HUES6 (cell line): Measurements from ENCODE around the gene TTC34.

ENCODE experiments used
- H3K27ac ChIP-seq: 2 replicates; pipeline ENCODE4 v1.7.0; 2013; ENCODE audit warnings: low read depth, mild to moderate bottlenecking, low read length, inconsistent platforms
- H3K27me3 ChIP-seq: 2 replicates; pipeline ENCODE4 v1.6.1; 2013; ENCODE audit warnings: low read length; ENCODE audit not compliant: control insufficient read depth, insufficient read depth
- H3K36me3 ChIP-seq: 2 replicates; pipeline ENCODE4 v1.6.1; 2013; ENCODE audit warnings: low read length; ENCODE audit not compliant: control insufficient read depth, insufficient read depth
- H3K4me1 ChIP-seq: 2 replicates; pipeline ENCODE4 v1.6.1; 2013; ENCODE audit warnings: low read length; ENCODE audit not compliant: control insufficient read depth, insufficient read depth
- H3K4me3 ChIP-seq: 2 replicates; pipeline ENCODE4 v1.5.1; 2013; ENCODE audit warnings: low read depth, low read length
- H3K9ac ChIP-seq: one replicate; pipeline ENCODE4 v1.6.1; 2013; ENCODE audit warnings: mild to moderate bottlenecking, low read length
- H3K9me3 ChIP-seq: 2 replicates; pipeline ENCODE4 v1.6.1; 2013; ENCODE audit warnings: low read depth, low read length; ENCODE audit not compliant: control insufficient read depth, insufficient read depth

TTC34 gene

DNA sequence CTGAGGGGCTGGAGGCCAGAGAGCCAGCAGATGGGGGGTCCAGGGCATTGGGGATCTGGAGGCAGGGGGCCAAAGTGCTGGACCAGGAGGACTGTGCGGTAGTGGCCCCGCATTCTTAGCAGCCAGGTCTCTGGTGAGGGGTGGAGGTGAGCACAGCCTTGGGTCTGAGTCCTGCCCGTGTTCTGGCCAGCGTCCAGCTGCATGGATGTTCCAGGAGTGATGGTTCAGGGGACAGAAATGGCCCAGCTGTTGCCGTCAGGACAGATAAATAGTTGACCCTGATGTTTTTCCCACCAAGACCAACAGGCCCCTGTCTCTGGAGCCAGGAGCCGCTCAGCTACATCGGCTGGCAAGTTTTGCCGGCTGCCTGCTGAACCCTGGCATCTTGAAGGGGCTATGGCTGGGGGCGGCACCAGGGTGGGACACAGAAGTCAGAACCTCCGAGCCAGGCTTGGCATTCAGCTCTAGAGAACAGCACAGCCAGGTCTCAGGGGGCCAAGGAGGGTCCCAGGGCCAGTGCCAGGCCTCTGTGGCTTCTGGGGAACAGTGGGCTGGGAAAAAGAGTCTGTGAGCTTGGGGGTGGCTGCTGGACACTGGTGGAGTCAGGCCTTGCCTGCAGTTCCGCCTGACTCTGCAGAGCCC is 19.4 kb upstream of the TTC34 start:
- H3K9ac ChIP-seq = no peak overlapping the region
- no peak overlapping the region for H3K4me3 ChIP-seq
- peaks cover 28% of the 10 kb centered on the region; the same call in 1 of the 2 replicates for H3K9me3 ChIP-seq
- H3K36me3 ChIP-seq = no peaks in the 10 kb centered on the region
- no peaks in the 10 kb centered on the region; the same call in 1 of the 2 replicates for H3K4me1 ChIP-seq
- peaks cover 6% of the 10 kb centered on the region; the same call in 1 of the 2 replicates for H3K27me3 ChIP-seq
- H3K27ac ChIP-seq = no peak overlapping the region

DNA sequence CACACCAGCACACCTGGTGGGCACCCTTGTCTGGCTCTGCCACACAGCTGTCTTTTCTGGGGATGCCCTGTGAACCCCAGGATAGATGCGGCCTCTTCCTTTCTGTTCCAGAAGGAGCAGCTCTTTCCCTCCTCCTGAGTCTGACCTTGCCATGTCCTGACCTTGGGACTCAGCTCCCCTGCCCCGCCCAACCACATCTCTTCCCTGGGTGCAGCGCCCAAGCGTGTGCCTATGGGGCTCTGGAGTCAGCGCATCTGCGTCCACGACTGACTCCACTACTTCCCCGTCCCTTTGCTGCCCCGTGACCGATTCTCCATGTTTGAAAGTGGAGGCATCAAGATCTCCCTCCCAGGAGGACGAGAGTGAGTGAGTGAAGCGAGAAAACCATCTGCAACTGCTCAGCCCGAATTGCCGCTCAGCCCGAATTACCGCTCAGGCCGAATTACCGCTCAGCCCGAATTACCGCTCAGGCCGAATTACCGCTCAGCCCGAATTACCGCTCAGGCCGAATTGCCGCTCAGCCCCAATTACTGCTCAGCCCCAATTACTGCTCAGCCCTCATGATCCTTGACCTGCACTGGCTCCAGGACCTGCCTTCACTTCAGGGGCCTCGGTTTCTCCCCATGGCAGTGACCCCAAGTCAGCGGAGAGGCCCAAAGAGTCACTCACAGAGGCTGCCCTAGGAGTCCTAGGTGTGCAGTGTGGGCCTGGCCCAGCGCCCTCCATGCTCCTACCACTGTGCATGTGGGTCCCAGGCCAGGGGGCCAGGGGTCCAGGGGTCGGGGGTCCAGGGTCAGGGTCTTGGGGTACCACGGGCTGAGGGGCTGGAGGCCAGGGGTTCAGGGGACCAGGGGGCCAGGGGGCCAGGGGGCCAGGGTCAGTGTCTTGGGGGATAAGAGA is 18.6 kb upstream of the TTC34 start:
- H3K4me1 ChIP-seq = no peaks in the 10 kb centered on the region; the same call in 1 of the 2 replicates
- H3K27ac ChIP-seq = no peak overlapping the region
- no peak overlapping the region for H3K4me3 ChIP-seq
- peaks cover 21% of the 10 kb centered on the region; the same call in 1 of the 2 replicates for H3K9me3 ChIP-seq
- H3K27me3 ChIP-seq = peaks cover 6% of the 10 kb centered on the region; the same call in 1 of the 2 replicates
- H3K9ac ChIP-seq = no peak overlapping the region
- no peaks in the 10 kb centered on the region for H3K36me3 ChIP-seq

DNA sequence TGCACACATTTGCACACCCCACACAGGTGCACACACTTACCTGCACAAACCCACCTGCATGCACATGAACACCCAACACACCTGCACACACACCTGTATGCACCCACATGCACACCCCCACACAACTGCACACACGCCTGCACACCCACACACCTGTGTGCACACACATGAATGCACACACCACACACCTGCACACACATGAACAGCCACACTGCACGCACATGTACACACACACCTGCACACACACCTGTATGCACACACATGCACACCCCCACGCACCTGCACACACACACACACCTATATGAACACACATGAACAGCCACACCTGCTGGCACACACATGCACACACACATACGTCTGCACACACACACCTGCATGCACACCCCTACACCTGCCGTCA is 17.9 kb upstream of the TTC34 start:
- no peak overlapping the region for H3K4me3 ChIP-seq
- peaks cover 7% of the 10 kb centered on the region; the same call in 1 of the 2 replicates for H3K27me3 ChIP-seq
- H3K9ac ChIP-seq = no peak overlapping the region
- H3K4me1 ChIP-seq = no peaks in the 10 kb centered on the region; the same call in 1 of the 2 replicates
- H3K9me3 ChIP-seq = peaks cover 19% of the 10 kb centered on the region; the same call in 1 of the 2 replicates
- H3K27ac ChIP-seq = no peak overlapping the region
- no peaks in the 10 kb centered on the region for H3K36me3 ChIP-seq

DNA sequence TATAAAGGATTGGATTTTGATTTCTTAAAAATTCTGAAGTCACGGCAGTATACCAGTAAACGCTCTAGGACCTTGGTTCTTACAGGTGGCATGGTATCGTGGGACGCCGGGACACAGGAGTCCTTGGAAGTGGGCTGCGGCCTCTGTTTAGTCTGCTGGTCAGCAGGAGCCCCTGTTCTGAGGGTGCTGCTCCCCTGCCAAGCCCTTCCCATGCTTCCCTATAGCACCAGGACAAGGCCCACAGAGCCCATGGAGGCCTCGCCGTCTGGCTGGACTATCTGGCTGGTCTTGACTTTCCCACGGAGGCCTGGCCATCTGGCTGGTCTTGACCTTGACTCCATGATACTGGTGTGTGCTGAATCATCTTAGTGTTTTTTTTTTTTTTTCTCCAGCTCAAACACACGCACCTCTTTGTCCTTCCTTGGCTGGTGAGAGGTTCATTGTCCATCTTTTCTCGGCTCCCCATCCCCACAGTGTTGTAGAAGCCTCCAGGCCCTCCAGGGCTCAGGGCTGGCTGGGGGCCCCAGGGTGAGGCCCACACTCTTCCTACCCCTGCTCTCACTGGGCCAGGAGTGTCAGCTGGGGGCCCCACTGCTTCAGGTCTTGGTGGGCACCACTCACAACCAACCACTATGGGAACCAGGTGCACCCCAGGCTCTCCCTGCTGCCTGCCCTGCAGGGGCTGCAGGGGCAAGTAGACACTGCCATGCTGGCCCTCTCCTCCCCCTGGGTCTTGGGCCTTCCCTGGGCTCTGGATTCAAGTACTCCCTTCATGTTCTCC is 16.5 kb upstream of the TTC34 start:
- Histone ChIP-seq H3K9ac (no peak overlapping the region), H3K27me3 (peaks cover 2% of the 10 kb centered on the region; the same call in 1 of the 2 replicates), H3K27ac (no peak overlapping the region), H3K4me1 (no peaks in the 10 kb centered on the region; the same call in 1 of the 2 replicates), H3K9me3 (peaks cover 27% of the 10 kb centered on the region), H3K4me3 (no peak overlapping the region), H3K36me3 (no peaks in the 10 kb centered on the region)

DNA sequence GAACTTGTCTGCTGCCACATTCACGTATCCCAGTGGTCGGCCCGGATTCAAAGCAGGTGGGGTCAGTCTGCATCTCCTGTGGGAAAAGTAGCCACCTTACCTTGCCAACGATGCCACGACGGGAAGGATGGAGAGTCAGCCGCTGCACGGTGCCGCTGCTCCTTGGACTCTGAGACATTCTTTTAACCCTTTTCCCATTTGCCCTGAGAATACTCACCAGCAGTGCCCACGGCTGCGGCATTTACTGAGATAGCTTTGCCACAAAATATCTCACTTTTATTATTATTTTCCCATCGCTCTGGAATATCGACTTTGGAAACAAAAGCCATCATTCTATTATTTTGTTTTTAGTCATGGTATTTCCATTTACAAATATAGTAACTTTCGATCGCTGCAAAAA is 15.3 kb upstream of the TTC34 start:
- H3K27ac ChIP-seq = no peak overlapping the region
- peaks cover 2% of the 10 kb centered on the region; the same call in 1 of the 2 replicates for H3K27me3 ChIP-seq
- H3K4me3 ChIP-seq = no peak overlapping the region
- no peaks in the 10 kb centered on the region; the same call in 1 of the 2 replicates for H3K4me1 ChIP-seq
- no peaks in the 10 kb centered on the region for H3K36me3 ChIP-seq
- H3K9me3 ChIP-seq = peaks cover 35% of the 10 kb centered on the region
- no peak overlapping the region for H3K9ac ChIP-seq

DNA sequence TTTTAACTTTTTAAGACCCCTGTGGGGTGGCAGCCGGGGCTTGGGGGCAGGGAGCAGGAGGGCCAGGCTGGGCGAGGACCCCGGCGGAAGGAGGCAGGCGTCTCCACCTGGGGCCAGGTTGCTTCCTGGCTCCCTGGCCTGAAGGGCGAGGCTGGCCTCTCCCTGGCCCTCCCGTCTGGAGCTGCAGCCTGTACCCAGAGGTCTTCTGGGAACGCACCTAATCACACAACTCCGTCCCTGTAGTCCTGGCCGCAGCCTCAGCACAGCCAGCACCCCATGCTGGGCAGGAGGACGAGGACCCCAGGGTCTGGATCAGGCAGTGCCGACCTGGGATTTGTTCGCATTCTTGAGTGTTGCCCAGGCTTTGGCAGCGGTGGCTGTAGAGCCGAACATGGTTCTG is 14.1 kb upstream of the TTC34 start:
- Histone ChIP-seq H3K36me3 (no peaks in the 10 kb centered on the region), H3K4me1 (no peaks in the 10 kb centered on the region), H3K27me3 (peaks cover 2% of the 10 kb centered on the region; the same call in 1 of the 2 replicates), H3K27ac (no peak overlapping the region), H3K4me3 (no peak overlapping the region), H3K9ac (no peak overlapping the region), H3K9me3 (peaks cover 35% of the 10 kb centered on the region)

DNA sequence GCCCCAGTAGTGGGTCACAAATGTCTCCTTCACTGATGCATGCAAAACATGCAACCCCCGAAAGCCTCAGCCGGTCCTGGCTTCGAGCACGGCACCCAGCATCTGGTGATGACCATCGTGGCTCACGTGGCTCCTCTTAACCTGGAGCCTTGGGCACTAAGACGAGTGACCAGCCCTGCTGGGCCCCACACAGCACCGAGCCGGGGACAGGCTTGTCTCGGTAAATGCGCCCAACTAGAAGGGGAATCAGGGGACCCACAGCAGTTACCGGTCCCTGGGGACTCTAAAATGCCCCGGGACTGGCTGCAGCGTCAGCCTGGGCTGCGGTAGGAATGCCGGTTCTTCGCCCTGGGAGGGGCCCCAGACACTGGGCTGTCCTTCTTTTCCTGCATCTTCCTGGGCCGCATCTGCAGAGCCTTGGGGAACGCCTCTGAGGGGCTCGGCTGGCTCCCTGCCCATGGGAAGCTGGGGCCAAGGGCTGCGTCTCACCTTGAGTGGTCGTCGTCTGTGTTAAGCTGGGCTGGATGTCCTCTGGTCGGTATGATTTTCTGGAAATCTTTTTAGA is 13.1 kb upstream of the TTC34 start:
- H3K9ac ChIP-seq = no peak overlapping the region
- H3K27ac ChIP-seq = no peak overlapping the region
- no peaks in the 10 kb centered on the region for H3K4me1 ChIP-seq
- peaks cover 35% of the 10 kb centered on the region for H3K9me3 ChIP-seq
- H3K27me3 ChIP-seq = peaks cover 2% of the 10 kb centered on the region; the same call in 1 of the 2 replicates
- no peaks in the 10 kb centered on the region for H3K36me3 ChIP-seq
- H3K4me3 ChIP-seq = no peak overlapping the region

- Histone ChIP-seq H3K4me3 (no peak overlapping the region), H3K36me3 (no peaks in the 10 kb centered on the region), H3K9ac (no peak overlapping the region), H3K4me1 (no peaks in the 10 kb centered on the region), H3K9me3 (peaks cover 26% of the 10 kb centered on the region), H3K27me3 (peaks cover 2% of the 10 kb centered on the region; the same call in 1 of the 2 replicates), H3K27ac (no peak overlapping the region)
Measured at GRCh38 chr1:2812939-2813653, 11.6 kb upstream of the TTC34 start.

DNA sequence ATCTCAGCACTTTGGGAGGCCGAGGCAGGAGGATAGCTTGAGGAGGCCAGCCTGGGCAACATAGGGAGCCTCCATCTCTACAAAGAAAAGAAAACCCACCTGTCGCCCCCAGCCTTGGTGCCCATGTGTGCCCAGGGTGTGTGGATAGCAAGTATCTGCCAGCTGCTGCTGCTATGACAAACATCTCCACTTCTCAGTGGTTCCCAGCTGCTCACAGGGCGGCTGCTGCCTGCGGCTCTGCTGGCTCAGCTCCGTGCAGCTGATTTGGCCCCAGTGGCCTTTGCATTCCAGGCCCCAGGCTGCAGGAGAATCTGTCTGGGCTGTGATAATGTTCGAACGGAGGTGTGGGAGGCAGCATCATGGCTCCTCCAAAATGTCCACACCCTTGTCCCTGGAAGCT is 10.6 kb upstream of the TTC34 start:
- no peak overlapping the region for H3K9ac ChIP-seq
- H3K27me3 ChIP-seq = peaks cover 2% of the 10 kb centered on the region; the same call in 1 of the 2 replicates
- H3K36me3 ChIP-seq = no peaks in the 10 kb centered on the region
- no peak overlapping the region for H3K4me3 ChIP-seq
- no peaks in the 10 kb centered on the region for H3K4me1 ChIP-seq
- peaks cover 26% of the 10 kb centered on the region for H3K9me3 ChIP-seq
- H3K27ac ChIP-seq = no peak overlapping the region

DNA sequence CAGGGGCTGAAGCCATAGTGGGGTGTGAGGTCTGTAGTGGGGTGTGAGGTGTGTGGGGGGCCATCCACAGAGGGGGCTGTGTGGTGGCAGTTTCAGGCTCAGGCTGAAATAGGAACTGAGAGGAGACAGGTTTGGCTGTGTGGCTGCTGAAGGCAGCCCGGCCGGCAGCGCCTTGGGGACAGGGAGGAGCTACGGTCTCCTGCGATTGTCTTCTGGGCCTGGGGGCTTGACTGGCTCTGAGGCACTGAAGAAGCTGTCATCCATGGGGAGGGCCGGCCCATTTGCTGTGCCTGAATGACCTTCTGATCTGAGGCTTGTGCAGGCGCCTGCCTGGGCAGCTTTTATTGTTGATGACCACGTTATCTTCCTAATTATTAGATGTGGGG is 10.0 kb upstream of the TTC34 start:
- Histone ChIP-seq H3K27ac (no peak overlapping the region), H3K27me3 (0 out of 2 replicates have a peak, but pooled peaks cover 2% of the 10 kb centered on the region), H3K9me3 (peaks cover 26% of the 10 kb centered on the region)

More for the DNA sequence above, 10.0 kb upstream of the TTC34 start:
- H3K4me1 ChIP-seq = no peaks in the 10 kb centered on the region
- no peak overlapping the region for H3K9ac ChIP-seq
- H3K4me3 ChIP-seq = no peak overlapping the region
- H3K36me3 ChIP-seq = no peaks in the 10 kb centered on the region
